ENCODE results near the gene PRDM16.

DNA sequence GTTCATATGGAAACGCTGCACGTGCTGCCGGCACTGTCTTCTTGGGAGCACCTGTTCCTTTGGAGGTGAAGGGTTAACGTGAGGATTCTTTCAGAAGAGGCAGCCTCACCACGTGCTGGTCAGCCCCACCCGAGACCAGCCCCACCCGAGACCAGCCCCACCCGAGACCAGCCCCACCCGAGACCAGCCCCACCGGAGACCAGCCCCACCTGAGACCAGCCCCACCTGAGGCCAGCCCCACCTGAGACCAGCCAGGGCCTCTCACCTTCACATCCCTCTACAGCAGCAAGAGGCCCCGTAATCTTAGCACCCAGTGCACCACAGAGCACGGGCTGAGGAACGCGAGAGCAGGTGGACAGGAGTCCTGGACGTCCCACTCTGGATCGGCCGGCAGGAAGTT is 18.0 kb downstream of the PRDM16 start:
- no peak for TF ChIP-seq EZH2phosphoT487 (IDR thresholded peaks at IDR 0.05; ENCODE audit: borderline replicate concordance, low read depth, low read length)
- TF ChIP-seq, protein P1, sequence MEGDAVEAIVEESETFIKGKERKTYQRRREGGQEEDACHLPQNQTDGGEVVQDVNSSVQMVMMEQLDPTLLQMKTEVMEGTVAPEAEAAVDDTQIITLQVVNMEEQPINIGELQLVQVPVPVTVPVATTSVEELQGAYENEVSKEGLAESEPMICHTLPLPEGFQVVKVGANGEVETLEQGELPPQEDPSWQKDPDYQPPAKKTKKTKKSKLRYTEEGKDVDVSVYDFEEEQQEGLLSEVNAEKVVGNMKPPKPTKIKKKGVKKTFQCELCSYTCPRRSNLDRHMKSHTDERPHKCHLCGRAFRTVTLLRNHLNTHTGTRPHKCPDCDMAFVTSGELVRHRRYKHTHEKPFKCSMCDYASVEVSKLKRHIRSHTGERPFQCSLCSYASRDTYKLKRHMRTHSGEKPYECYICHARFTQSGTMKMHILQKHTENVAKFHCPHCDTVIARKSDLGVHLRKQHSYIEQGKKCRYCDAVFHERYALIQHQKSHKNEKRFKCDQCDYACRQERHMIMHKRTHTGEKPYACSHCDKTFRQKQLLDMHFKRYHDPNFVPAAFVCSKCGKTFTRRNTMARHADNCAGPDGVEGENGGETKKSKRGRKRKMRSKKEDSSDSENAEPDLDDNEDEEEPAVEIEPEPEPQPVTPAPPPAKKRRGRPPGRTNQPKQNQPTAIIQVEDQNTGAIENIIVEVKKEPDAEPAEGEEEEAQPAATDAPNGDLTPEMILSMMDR (conservative IDR thresholded peaks at IDR 0.05; ENCODE audit: low read length): no peak
